GM18873 (cell line): ENCODE data around the gene VPREB3.

Experiments used
- ATAC-seq: cut with Tn5 transposase; IDR thresholded peaks from one replicate; pipeline ENCODE4 v1.9.1; 2021; ENCODE audit warnings: mild to moderate bottlenecking, moderate library complexity, moderate number of reproducible peaks; ENCODE audit not compliant: unreplicated experiment, low FRiP score

Gene VPREB3

DNA sequence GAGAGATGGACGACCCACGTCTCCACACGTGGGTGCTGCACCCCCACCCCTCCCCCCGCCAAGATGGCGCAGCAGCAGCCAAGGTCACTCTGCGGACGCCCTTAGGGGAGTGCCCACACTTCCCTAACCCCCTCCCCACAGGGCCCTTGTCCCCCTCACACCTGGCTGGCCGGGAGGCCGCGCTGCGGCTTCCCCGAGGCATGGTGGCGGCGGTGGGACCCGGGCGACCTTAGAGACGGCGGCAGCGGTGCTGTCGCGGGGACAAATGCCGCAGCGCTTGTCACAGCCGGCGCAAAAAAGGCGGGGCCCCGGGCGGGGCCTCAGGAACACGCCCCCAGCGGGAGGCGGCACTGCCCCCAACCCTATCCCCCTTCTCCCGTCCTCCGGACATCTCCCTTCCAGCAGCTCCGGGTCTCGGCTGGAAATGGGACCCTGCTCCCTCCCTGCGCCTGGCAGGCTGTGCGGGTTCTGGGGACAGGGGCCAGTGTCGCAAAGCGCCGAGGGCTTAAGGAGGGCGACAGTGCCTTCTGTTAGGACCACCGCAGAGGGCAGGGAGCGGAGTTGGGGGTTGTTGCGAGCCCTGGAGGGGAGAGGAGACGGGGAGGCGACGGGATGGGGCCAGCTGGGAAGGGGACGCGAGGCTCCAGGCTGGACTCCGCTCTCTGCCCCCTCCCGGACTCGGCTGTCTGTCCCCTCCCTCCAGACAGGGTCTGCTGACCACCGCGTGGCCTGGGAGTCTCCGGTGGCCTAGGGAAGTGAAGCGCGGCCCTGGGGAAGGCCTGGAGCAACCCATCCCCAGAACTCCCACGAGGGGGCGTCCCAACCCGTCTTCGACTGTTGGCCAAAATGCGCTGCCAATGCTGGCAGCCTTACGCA, 13.7 kb upstream of the VPREB3 start, which contains the start of gene CHCHD10:
CHCHD10 (minus strand) TSS at position 300 of the 876 bp plus-strand sequence; CDS start at position 202, 98 bp downstream.
- no peak for ATAC-seq

- ATAC-seq: no peak
Measured at GRCh38 chr22:23767303-23767672, 13.1 kb upstream of the VPREB3 start.

GRCh38 chr22:23764899-23765881, 11.0 kb upstream of the VPREB3 start:
- ATAC-seq: no peak

- ATAC-seq: no peak
Measured at GRCh38 chr22:23763954-23764353, 9.7 kb upstream of the VPREB3 start.

DNA sequence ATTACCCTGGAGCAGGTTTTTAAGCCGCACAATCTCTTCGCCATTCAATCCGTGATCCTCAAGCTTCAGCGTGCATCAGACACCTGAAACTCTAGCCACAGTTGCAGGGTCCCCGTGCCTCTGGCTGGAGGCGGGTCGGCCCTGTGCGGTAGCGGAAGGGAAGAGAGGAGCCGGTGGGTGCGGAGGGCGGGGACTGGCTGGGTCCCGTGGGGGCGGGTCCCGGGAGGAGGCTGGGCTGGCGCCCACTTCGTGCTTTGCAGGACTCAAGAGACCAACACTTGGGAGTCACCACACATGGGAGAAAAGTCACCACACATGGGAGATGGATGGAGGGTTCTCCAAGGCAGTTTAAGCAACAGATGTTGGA, 9.3 kb upstream of the VPREB3 start:
- no peak for ATAC-seq

- no peak for ATAC-seq
Measured at GRCh38 chr22:23762842-23763578, 8.8 kb upstream of the VPREB3 start, which contains the start of gene C22orf15. Gene C22orf15, plus strand, starts transcription at chr22:23762990. Its CDS starts 317 bp downstream, at chr22:23763307.

DNA sequence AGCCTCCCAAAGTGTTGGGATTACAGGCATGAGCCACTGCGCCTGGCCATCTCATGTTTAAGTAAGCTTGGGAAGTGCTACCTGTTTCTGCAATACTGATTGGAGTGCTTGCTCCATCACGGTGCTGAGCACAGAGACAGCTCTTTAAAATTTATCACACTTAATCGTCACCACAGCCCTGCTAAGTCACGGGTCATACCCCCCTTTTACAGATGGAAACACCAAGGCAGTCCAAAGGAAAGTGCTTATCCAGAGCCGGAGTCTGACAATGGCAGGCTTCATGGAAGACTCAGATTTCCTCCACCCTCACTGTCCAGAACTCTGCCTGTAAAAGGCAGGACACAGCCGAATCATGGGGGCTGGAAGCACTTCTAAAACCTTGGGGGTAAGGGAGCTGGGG, 5.8 kb upstream of the VPREB3 start:
- no peak for ATAC-seq

DNA sequence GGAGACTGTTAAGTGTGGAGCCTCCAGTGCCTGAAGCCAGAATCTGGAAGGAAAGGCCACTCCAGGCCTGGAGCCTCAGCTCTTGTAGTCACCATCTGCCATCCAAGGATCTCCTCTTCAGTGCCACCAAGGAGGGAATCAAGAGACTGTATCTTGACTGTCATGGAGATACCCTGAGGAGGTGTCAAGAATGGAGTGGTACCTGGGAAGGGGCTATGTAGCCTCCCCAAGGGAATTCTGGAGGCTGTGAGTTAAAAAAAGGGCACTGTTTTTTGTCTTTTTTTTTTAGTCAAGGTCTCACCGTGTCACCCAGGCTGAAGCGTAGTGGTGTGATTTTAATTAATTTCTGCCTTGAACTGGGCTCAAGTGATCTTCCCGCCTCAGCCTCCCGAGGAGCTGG, 5.3 kb upstream of the VPREB3 start:
- no peak for ATAC-seq

- no peak for ATAC-seq
Measured at GRCh38 chr22:23756891-23757290, 2.7 kb upstream of the VPREB3 start.

GRCh38 chr22:23755711-23756110, 1.5 kb upstream of the VPREB3 start:
- ATAC-seq: no peak

DNA sequence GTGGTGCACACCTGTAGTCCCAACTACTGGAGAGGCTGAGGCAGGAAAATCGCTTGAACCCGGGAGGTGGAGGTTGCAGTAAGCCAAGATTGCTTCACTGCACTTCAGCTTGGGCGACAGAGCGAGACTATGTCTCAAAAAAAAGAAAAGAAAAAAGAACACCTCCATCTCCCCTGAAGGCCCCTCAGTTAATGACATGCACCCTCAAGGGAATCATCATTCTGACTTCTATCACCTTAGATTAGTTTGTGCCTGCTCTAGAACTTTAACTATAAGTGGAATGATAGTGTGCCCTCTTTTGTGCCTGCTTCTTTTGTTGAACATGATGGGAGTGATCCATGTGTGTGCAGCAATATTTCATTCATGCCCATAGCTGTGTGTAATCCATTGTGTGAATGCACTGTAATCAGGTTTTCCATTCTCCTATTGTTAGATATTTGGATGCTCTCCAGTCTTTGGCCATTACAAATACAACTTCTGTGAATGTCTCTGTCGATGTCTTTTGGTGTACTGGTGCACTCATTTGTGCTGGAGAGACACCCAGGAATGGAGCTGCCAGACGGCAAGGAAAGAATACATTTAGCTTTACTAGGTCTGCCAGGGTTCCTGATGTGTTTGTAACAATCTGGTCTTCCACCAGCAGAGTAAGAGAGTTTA, 883 bp upstream of the VPREB3 start:
- ATAC-seq: no peak

DNA sequence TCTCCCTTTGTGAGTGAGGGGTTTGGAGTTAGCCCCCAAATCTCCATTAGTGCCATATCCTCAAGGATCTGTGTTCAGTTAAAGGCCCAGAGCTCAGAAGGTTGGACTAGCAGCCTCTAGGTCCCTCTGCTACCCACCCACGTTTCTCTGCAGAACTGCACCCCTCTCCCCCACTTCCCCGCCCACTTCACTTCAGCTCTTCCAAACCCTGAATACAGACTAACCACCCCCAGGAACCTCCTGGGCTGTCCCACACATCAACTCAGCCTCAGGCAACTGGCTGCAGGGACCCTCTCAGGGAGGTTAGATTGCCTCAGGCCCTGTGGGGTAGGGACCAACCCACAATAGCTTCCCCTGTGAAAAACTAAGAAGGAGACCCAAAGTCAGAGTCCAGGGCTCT, 840 bp downstream of the VPREB3 start:
- ATAC-seq: no peak

GRCh38 chr22:23752750-23753149, 1.5 kb downstream of the VPREB3 start:
- ATAC-seq: no peak

- no peak for ATAC-seq
Measured at GRCh38 chr22:23752090-23752691, 2.0 kb downstream of the VPREB3 start.

DNA sequence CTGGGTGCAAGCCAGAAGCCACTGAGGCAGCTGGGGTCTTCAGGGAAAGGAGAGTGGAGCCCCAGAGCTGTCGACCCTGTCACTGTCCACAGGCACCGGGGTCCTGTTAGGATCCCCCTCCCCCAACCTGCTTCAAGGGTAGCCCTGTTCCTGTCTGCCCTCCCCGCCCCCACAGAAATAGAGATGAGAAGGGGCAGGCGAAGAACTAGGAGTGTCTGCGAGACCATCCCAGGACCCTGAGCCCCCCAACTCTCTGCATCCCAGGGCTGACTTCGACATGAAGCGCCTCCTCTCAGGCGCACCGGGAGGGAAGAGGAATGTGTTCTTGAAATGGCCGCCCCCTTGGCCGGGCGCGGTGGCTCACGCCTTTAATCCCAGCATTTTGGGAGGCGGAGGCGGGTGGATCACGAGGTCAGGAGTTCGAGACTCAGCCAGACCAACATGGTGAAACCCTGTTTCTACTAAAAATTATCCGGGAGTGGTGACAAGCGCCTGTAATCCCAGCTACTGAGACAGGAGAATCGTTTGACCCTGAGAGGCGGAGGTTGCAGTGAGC, 2.7 kb downstream of the VPREB3 start:
- ATAC-seq: no peak

DNA sequence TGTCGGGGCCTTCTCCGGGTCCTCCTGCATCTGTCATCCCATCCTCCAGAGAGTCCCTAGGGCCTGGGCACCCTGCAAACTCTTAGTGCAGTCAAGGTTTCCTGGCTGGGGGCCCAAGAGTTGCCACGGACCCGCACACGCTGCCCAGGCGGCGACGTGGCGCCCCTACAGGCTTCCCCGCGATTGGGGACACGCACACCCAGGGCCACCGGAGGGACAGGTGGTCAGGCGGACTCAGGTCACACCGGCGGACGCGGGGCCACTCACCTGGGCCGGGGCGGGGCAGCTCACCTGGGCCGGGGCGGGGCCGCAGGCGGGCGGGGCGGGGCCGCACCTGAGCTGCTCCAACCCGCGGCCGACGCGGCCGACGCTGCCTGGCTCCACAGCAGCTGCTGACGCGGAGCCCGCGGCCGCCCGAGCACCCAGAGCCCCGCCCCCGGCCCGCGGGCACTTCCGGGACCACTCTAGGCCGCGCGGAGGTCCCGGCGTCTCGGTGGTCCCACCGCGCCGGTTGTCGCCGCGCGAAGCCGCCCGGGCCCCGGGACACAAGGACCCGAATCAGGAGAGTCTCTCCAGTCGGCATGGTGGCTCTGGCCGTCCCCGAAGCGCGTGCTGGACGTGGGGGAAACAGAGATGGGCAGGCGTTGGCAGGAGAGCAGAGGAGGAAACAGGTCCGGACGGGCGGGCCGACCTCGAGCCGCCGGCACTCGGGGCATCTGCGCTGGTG, 3.3 kb downstream of the VPREB3 start, which contains the start of gene ZNF70:
ZNF70 (minus strand) TSS at position 399 of the 727 bp plus-strand sequence. CDS start 5,972 bp downstream, outside the sequence.
- ATAC-seq: no peak

GRCh38 chr22:23750367-23750713, 3.9 kb downstream of the VPREB3 start:
- ATAC-seq: no peak

GRCh38 chr22:23749841-23750301, 4.4 kb downstream of the VPREB3 start:
- ATAC-seq: no peak
